GM18858 (cell line): ENCODE measurements around the gene PARD6G.
A peak's percentile ranks its signal among the peaks of the same experiment; 100 is the strongest.

Experiments
- ATAC-seq: cut with Tn5 transposase; IDR thresholded peaks from one replicate; pipeline ENCODE4 v1.9.1; 2021; ENCODE audit not compliant: unreplicated experiment

Gene PARD6G

DNA sequence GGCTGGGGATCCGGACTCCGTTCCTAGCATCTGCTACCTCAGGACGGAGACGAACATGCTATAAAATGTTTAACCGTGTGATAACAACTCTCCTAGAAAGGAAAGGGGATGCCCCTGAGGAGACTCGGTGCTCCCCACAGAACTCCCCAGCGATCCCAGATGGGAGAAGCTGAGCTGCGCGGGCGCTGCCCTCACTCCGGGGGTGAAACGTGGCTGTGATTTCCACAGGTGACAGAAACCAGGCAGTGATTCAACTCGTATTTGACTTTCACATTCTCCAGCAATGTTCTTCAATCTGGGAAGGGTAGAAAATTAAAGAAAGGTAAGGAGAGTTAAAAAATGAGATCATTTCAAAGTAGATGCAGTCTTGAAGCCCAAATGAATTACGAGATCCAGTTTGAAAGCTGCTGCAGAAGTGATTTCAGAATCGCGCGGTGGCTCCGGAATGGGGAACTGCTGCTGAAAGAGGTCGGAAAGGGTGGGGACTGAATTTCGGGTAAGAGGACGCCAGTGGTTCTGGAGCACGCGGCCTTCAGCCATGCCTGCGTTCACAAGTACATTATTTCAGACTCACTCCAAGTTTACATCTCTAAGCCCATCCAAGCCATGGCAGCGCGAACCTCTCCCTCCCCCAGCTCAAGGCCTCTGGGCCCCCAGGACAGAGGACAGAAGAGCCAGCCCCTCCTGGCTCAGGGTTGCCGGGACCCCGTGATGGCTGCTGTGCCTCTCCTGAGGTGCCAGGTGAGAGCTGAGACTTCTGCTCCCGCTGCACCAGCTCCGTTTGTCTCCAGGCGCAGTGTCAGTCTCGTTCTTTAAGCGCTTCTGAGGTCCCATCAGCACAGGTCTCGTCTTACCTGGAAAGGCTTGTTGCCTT is 98.8 kb downstream of the PARD6G start:
- no peak for ATAC-seq

DNA sequence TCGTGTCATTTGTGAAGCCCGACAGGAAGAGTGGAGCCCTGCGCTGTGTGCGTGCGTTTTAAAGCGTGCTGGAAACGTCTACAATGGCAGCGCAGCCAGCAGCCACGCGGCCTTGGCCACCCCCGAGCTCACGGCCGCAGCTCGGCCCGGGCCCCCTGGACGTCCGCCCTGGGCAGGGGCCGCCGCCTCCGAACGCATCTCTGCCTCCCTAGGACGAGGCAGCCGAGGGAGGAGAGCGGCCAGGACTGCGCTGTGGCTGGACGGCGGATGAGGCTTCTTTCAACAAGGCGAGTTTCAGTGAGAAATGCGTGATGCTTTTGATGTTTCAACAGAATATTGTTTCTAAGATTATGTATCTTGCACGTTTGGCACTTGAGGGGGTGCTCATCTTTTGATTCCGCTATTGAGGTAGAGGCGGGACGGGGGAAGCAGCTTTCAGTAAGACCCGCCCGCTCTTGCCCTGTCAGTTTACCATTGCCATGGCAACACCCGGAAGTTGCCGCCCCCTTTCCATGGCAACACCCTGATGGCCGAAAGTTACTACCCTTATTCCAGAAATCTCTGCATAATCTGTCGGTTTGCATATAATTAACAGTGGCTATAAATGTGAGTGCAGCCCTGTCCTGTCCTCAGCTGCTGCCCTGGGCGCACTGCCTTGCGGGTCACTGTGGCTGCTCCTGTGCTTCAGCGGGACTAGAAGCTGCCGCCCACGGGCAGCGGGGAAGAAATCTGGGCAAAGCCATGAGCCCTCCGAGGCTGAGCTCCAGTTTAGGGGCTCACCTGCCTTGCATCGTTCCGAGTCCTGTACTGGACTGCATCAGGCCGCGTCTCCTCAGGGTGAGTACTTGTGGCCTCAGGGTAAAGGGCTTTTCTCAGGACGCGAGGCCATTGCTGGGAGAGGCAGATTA is 99.6 kb downstream of the PARD6G start:
- ATAC-seq = peak; percentile 66

GRCh38 chr18:80147037-80147417 is 100.3 kb downstream of the PARD6G start:
- peak; percentile 16 for ATAC-seq

DNA sequence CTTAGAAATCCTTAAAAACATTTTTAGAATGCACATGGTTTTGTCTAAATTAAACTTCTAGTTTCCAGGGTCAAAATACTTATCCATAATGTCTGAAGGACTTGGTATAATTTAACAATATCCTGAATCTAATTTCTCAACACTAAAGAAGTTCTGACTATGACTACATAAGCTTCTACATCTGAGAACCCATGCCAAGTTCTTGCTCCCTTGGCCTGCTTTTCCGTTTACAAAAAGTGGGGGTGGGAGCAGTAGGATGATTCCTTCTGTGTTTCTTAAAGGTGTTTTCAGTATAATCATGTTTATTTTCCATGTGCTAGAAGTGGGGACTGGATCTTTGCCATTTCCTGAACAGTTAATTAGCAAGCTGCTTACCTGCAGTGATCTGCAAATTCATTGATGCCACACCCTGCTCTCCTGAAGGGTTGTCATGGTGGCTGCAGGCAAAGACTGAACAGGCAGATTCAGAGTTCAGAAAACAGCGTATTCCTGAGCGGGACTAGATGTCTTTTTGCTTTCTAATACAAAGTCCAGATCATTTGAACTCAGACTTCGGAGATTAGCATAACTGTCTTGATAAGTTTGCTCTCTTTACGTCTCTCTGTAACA is 102.0 kb downstream of the PARD6G start:
- no peak for ATAC-seq

DNA sequence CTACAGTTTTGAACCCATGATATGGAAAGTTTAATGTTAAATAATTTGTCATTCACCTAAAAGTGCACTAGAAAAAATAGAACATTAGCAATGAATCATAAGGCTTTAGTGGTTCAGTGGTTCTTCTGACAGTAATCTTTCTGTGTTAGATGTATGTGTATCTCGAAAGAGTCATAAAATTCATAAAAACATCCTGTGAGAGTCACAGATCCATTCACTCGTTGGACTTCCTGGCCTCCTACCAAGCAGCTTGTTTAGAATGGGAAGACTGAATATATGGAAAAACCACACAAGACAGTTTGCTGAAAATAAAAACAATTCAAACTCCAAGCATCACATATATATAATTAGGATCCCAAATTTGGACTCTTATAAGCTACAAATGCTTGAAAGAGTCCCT is 103.4 kb downstream of the PARD6G start:
- ATAC-seq = no peak

- no peak for ATAC-seq
Observed at GRCh38 chr18:80140455-80140985, 106.8 kb downstream of the PARD6G start.

GRCh38 chr18:80137976-80138375 is 109.3 kb downstream of the PARD6G start:
- no peak for ATAC-seq

DNA sequence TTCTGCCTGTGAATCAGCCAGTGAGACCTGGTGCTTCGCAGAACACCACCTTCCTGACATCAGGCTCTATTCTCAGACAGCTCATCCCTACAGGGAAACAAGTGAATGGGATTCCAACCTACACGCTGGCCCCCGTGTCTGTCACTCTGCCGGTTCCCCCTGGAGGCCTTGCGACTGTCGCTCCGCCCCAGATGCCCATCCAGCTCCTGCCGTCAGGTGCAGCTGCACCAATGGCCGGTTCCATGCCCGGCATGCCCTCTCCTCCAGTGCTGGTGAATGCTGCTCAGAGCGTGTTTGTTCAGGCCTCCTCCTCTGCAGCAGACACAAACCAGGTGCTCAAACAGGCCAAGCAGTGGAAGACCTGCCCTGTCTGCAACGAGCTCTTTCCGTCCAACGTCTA is 110.2 kb downstream of the PARD6G start:
- no peak for ATAC-seq

DNA sequence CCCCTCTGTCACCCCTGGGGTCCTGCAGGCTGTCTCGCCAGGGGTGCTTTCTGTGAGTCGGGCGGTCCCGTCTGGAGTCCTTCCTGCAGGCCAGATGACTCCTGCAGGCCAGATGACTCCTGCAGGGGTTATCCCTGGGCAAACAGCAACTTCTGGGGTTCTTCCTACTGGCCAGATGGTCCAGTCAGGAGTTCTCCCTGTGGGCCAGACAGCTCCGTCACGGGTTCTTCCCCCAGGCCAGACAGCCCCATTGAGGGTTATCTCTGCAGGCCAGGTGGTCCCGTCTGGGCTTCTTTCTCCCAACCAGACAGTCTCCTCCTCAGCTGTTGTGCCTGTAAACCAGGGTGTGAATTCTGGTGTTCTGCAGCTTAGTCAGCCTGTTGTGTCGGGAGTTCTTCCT is 110.6 kb downstream of the PARD6G start:
- no peak for ATAC-seq

DNA sequence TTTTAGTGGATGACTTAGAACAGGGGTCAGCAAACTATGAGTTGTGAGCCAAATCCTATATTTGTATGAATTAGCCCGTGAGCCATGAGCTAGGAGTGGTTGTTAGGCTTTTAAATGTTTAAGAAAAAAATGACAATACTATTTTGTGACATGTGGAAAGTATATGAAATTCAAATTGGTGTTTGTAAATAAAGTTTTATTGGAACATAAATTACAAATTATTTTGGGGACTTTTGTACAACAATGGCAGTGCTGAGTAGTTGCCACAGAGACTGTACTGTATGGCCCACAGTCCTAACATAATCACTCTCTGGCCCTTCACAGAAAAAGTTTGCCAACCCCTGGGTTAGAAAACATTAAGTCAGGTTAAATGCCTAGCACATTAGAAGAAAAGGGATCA is 112.2 kb downstream of the PARD6G start:
- ATAC-seq = no peak

GRCh38 chr18:80133124-80133523 is 114.2 kb downstream of the PARD6G start:
- ATAC-seq = no peak

DNA sequence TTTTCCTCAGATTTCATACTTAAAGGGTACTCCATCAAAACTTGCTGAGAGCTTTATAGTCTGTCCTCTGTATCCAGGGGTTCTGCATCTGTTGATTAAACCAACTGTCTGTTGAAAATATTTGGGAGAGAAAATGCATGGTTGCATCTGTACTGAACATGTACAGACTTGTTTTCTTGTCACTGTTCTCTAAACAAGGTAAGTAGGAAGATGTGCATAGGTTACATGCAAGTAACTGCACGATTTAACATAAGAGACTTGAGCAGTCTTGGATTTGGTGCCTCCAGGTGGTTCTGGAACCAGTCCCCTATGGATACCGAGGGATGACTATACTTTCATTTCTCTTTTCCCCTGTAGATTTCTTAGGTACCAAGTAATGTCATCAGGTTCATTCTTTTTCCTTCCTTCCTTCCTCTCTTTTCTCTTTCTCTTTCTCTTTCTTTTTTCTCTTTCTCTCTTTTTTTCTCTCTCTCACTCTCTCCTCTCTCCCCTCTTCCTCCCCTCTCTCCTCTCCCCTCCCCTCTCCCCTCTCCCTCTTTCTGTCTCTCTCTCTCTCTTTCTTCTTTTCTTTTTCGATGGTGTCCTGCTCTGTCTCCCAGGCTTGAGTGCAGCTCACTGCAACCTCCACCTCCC is 115.0 kb downstream of the PARD6G start:
- no peak for ATAC-seq

DNA sequence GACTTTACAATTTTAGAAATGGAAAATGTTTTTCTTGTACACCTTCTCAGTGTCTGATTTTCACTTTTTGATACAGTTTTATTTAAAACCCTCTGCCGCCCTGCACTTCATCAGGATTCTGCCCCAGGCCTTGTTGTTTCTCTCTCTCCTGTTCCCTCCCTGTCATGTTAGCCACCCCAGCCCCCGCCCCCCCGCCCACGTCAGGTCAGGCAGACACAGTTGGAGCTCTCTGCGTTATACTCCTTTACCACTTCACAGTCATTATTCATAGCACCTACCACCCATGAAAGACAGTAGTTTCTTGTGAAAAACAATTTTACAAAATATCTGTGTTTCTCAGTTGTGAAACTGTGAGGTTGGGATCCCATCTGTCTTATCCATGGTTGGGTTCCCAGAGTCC is 116.8 kb downstream of the PARD6G start:
- no peak for ATAC-seq

- no peak for ATAC-seq
Observed at GRCh38 chr18:80129672-80130367, 117.5 kb downstream of the PARD6G start.

DNA sequence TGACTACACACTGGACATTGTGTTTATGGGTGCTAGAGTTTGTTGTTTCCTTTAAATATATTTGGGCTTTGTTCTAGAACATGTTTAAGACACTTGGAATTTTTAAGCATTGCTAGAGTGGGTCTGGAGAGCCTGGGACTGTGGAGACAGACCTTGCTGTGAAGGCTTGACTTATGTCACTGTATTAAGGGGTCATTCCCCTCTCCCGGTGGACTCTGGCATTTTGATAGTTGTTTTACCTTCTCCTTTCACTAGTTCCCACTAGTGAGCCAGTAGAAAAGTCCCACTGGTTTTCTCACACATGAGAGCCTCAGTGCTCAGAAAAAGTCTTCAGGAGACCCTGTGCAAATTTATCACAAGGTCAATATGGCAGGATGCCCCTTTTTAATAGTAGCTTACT is 119.7 kb downstream of the PARD6G start:
- ATAC-seq = no peak

DNA sequence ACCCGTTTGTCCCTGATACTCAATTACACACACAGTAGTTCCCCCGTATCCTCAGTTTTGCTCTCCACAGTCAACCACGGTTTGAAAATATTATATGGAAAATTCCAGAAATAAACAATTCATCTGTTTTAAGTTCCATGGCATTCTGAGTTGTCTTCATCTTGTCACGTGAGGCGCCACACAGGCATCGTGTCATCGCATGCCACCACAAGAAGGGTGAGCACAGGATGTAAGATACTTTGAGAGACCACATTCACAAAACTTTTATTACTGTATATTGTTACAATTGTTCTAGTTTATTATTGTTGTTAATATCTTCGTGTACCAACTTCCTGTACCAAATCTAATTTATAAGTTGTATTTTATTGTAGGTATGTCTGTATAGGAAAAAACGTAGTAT is 120.5 kb downstream of the PARD6G start:
- no peak for ATAC-seq

DNA sequence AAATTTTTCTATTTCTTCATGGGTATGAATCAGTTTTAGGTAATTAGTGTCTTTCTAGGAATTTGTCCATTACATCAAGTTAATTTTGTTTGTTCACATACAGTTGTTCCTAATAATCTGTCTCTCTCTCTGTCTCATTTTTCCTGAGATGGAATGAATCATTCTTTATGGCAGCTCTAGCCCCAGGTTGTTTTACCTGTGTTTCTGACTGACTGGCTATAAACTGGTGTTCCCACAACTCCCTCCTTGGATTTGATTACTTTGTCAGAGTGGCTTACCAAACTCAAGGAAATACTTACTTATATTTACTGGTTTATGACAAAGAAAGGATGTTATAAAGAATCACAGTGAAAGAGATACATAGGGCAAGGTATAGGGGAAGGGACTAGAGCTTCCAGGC is 123.2 kb downstream of the PARD6G start:
- ATAC-seq = no peak

DNA sequence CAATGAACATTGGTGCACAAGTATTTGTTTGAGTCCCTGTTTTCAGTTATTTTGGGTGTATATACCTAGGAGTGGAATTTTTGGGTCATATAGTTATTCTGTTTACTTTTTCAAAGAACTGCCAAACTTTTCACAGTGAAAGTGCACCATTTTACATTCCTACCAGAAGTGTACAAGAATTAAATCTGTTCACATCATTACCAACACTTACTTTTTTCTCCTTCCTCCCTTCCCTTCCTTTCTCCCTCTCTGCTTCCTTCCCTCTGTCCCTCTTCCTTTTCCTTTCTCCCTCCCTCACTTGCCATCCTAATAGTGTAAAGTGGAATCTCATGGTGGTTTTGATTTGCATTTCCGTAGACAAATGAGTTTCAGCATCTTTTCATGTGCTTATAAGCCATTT is 126.4 kb downstream of the PARD6G start:
- no peak for ATAC-seq

- ATAC-seq = no peak
Observed at GRCh38 chr18:80119111-80119510, 128.2 kb downstream of the PARD6G start.

GRCh38 chr18:80115035-80115434 is 132.3 kb downstream of the PARD6G start:
- ATAC-seq = no peak
